Measurements from ENCODE around the gene HTR2B.
"Not testable (repeated sequence)": the region's sequence is repeated elsewhere in the genome, so short reads cannot be mapped to it uniquely, and the experiment has no call there.

The HTR2B gene

DNA sequence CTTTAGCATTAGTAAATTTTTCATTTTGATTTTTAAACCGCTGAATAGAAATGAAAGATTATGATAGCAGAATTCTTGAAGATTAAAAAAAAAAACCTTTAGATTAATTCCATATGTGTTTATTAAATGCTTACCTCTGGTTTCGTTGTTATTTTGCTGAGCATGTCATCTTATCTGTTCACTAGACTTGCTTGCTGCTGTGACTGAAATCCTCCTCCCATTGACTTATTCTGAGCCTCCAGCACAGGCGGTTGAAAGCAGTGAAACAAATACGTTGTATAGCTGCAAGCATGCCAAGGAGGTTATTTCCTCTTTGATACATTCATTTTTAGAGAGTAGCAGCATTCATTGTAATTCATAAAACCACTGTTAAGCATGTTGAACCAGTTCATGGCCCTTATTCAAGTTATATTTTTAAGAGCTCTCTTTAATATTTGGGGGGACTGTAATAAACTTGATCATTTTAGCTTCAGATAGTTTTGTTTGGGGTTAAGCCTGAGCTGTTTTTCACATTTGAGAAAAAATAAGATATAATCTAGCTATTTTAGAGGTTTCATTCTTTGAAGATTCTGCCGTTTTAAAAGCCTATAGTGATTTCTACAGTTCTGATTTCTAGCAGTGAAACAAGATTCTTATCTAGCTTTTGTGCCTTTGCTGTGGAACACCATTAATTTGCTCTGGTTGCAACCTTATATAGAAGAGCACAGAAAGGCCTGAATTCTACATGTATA lies at the start of gene HTR2B:
HTR2B (minus strand) TSS at position 205 of the 731 bp plus-strand sequence. CDS start 1,278 bp downstream, outside the sequence.
- in situ Hi-C loops (cut with MboI; ENCODE audit: low sequenced_read_pairs), result loop anchor here (25.0 kb wide), 1 partner anchor 312 kb away; no protein-coding TSS in a partner anchor

DNA sequence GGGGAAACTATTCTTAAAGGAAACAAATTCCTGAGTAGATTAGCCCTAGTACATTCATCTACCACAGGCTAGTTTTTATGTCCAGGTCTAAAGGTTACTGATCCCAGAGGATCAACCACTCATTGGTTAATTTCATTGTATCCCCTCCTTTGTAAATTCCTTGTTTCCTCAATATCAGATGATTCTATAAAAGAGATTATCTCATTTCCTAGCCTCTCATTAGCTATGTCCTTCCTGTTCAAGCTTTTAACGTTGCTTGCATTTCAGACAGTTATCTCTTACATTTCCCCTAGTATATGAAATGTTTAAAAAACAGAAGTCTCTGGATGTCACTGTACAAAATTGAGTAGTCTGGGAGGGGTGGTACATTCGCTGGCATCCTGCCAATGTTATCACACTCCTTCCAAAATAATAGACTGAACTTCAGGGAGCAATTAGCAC lies 49.4 kb upstream of the HTR2B start:
- in situ Hi-C loops (cut with MboI; ENCODE audit: low sequenced_read_pairs), result no loop called here

GRCh38 chr2:231172025-231172424 lies 47.2 kb upstream of the HTR2B start:
- in situ Hi-C loops (cut with MboI; ENCODE audit: low sequenced_read_pairs), result no loop called here

DNA sequence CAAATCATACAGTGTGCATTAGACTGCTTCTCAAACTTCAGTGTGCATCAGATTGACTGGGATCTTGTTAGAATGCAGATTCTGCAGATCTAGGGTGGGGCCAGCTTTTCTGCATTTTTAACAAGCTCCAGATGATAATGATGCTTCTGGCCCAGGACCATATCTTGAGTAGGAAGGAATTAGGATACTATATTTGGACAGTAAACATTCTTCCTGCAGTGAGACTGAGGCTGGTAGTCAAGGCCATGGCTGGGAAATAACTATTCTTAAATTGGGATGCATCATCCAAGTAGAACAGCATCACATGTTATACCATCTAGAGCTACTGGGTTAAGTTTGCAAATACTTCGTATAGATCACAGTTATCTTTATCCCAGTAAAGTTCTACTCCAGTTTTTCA lies 45.2 kb upstream of the HTR2B start:
- in situ Hi-C loops (cut with MboI; ENCODE audit: low sequenced_read_pairs), result no loop called here

DNA sequence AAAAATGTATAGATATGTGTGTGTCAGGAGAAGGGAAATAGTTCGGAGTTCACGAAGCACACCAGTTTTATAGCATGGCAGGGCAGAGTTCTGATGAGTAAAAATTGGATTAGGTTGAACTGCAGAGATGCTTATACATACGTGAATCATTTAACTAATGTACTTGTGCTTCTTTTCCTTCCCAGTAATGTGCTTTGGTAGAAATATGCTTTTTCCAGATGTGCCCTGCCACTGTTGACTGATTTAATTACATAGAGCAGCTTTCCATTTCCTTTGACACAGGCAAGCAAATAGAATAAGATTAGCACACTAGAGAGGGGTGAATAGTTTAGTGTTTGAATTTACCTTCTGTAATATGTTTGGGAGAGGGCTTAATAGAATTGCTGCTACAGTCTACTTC lies 44.6 kb upstream of the HTR2B start:
- in situ Hi-C loops (cut with MboI; ENCODE audit: low sequenced_read_pairs), result no loop called here

DNA sequence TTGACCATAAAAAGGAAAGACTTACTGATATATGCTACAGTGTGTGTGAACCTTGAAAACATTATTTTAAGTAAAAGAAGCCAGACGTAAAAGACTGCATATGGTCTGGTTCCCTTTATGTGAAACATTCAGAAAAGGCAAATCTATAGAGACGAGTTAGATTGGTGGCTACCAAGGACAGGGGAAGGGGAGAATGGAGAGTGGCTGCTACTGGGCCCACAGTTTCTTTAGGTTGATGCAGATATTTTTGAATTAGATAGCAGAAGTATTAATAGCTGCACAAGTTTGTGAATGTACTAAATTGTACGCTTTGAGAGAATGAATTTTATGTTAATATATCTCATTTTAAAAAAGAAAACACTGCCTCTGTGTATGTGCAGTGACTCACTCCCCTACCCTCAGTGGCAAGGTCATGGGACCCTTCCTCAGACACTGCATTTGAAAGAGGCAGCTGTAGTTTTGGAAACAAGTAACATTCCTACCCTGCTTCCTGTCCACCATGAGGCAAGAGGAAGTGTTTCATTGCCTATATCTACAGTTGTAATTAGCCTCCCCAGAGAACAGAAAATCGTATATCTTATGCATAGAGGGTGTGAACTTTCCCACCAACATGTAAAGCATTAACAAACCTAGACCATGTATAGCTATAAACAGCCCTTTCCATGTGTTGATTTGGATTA lies 43.8 kb upstream of the HTR2B start:
- in situ Hi-C loops (cut with MboI; ENCODE audit: low sequenced_read_pairs), result no loop called here

GRCh38 chr2:231167745-231168459 lies 43.1 kb upstream of the HTR2B start:
- in situ Hi-C loops (cut with MboI; ENCODE audit: low sequenced_read_pairs), result no loop called here

DNA sequence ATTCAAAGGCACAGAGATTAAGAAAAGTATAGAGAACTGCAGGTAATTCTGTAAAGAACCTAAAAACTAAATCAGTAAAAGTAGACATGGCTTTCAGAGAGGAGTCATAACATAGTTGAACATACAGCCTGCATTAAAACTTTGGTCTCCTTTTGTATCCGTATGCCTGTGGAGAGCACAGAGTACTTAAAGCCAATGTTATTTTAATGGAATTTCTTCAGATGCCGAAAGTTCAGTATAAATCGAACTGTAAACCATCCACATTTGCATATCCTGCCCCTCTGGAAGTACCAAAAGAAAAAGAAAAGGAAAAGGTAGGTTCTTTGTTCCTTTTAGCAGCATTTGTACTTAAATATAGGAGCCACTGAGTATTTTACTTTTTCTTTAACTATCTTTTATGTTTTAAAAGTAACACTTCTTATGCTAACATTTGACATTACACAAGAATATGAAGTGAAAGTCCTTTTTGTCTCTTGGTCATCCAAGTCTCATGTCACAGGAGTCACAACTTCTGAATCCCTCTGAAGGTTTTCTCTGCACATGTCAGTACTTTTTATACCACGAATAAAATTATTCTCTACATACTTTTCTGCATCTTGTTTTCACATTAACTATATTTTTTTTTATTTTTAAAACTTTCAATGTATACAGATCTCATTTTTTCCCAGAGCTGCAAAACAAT lies 38.7 kb upstream of the HTR2B start:
- in situ Hi-C loops (cut with MboI; ENCODE audit: low sequenced_read_pairs), result no loop called here

- in situ Hi-C loops (cut with MboI; ENCODE audit: low sequenced_read_pairs), result no loop called here
Observed at GRCh38 chr2:231163011-231163410, 38.2 kb upstream of the HTR2B start.

- in situ Hi-C loops (cut with MboI; ENCODE audit: low sequenced_read_pairs), result no loop called here
Observed at GRCh38 chr2:231161877-231162329, 37.1 kb upstream of the HTR2B start.

DNA sequence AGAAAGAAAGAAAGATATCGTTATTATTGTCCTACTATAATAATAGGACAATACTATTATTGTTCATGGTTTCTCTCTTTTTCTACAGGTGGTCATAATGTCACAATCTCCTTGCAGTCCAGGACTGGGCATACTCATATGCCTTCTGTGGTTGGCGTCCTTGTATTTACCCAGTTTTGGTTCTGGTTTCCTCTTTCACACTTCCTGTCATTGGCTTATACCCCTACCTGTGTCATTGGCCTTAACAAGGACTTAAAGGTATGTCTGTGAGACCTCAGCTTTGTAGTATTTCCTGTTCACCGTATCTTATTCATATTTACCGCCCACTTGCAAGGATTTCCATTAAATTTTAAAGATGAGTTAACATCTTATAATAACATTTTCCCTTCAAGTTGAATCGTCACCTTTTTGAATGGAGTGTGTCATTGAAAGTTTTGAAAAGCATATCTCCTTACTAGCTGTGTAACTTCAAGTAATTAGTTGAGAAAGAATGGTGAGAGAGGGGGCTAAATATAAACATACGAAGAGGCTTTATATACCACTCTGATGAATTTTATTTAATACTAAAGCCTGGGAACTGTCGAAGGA lies 36.5 kb upstream of the HTR2B start:
- in situ Hi-C loops (cut with MboI; ENCODE audit: low sequenced_read_pairs), result no loop called here

DNA sequence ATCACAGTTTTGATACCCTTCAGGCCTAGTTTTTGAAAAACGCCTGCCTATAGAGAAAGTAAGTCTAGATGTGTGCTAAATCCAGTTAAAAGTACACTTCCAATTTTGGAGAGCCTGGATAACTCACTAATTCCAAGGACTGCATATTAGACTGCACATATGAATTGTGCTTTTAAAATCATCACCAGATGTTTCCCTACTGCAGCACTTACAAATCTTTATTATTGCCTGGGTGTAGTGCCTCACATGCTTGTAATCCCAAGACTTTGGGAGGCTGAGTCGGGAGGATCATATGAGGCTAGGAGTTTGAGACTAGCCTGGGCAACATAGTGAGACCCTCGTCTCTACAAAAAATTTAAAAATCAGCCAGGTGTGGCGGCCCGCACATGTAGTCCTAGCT lies 35.9 kb upstream of the HTR2B start:
- in situ Hi-C loops (cut with MboI; ENCODE audit: low sequenced_read_pairs), result no loop called here

DNA sequence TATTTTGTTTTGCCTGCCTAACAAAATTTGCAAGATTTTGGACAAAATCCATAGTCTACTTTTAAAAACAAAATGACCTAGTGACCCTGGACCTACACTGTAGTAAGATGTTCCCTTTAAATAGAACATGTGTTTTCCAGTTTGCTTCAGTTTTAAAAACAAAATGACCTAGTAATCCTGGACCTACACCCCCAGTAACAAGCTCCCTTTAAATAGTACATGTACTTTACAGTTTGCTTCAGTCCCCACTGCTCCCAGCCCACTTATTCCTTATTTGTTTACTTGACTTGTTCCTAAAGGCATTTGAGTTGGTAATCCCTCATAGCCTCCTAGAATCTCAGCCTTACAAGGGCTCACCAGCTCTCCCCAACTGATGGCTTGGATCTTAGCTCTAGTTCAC lies 34.5 kb upstream of the HTR2B start:
- in situ Hi-C loops (cut with MboI; ENCODE audit: low sequenced_read_pairs), result no loop called here

- in situ Hi-C loops (cut with MboI; ENCODE audit: low sequenced_read_pairs), result no loop called here
Observed at GRCh38 chr2:231152800-231153557, 28.1 kb upstream of the HTR2B start.

- in situ Hi-C loops (cut with MboI; ENCODE audit: low sequenced_read_pairs), result no loop called here
Observed at GRCh38 chr2:231146665-231147064, 21.8 kb upstream of the HTR2B start.

- in situ Hi-C loops (cut with MboI; ENCODE audit: low sequenced_read_pairs), result no loop called here
Observed at GRCh38 chr2:231144896-231145295, 20.1 kb upstream of the HTR2B start.

DNA sequence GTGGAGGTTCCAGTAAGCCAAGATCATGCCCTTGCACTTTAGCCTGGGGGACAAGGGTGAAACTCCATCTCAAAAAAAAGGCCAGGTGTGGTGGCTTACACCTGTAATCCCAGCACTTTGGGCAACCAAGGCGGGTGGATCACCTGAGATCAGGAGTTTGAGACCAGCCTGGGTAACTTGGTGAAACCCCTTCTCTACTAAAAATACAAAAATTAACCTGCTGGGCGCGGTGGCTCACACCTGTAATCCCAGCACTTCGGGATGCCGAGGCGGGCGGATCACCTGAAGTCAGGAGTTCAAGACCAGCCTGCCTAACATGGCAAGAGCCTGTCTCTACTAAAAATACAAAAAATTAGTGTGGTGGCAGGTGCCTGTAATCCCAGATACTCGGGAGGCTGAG lies 16.0 kb upstream of the HTR2B start:
- in situ Hi-C loops (cut with MboI; ENCODE audit: low sequenced_read_pairs), result not testable (repeated sequence)

- in situ Hi-C loops (cut with MboI; ENCODE audit: low sequenced_read_pairs), result no loop called here
Observed at GRCh38 chr2:231139796-231140195, 15.0 kb upstream of the HTR2B start.

- in situ Hi-C loops (cut with MboI; ENCODE audit: low sequenced_read_pairs), result no loop called here
Observed at GRCh38 chr2:231138699-231139098, 13.9 kb upstream of the HTR2B start.

Measured in HL-60/S4 treated with retinoic acid at 250 ng/mL for 4 days and 3 days (cell line).